ENCODE measurements around the gene KIAA1614. TPM values are rescaled to one million over a fixed set of nuclear protein-coding genes. Genes with fewer than 3 reads are reported as not detected.
A peak's percentile ranks its signal among the peaks of the same experiment; 100 is the strongest.

KIAA1614 gene
- total RNA-seq, 6 experiments from 2014 or later: 2.9 to 4.7 (median 3.9) TPM

GRCh38 chr1:180920702-180921101 lies 8.0 kb downstream of the KIAA1614 start:
- H3K9me3 Mint-ChIP-seq: no peaks in the 10 kb centered on the region
- H3K4me1 Mint-ChIP-seq (ENCODE audit: low read depth): peaks cover 13% of the 10 kb centered on the region
- no peak overlapping the region for H3K4me3 Mint-ChIP-seq
- H3K27ac Mint-ChIP-seq: no peak overlapping the region
- peak; percentile 73 for TF ChIP-seq CTCF (IDR thresholded peaks at IDR 0.05)
- no peak for DNase-seq
- no peaks in the 10 kb centered on the region for H3K36me3 Mint-ChIP-seq (ENCODE audit: low read depth)
- H3K27me3 Mint-ChIP-seq (ENCODE audit: insufficient read depth): no peaks in the 10 kb centered on the region; the same call in 1 of the 2 replicates

GRCh38 chr1:180921386-180921785 lies 8.7 kb downstream of the KIAA1614 start:
- no peaks in the 10 kb centered on the region for H3K36me3 Mint-ChIP-seq (ENCODE audit: low read depth)
- H3K27ac Mint-ChIP-seq: no peak overlapping the region
- H3K27me3 Mint-ChIP-seq (ENCODE audit: insufficient read depth): no peaks in the 10 kb centered on the region; the same call in 1 of the 2 replicates
- no peak overlapping the region for H3K4me3 Mint-ChIP-seq
- no peak for TF ChIP-seq CTCF (IDR thresholded peaks at IDR 0.05)
- no peak for DNase-seq
- H3K9me3 Mint-ChIP-seq: no peaks in the 10 kb centered on the region
- H3K4me1 Mint-ChIP-seq (ENCODE audit: low read depth): peaks cover 18% of the 10 kb centered on the region

GRCh38 chr1:180921891-180922630 lies 9.4 kb downstream of the KIAA1614 start:
- no peak for DNase-seq
- H3K27ac Mint-ChIP-seq: no peak overlapping the region
- H3K4me3 Mint-ChIP-seq: no peak overlapping the region
- H3K4me1 Mint-ChIP-seq (ENCODE audit: low read depth): peaks cover 25% of the 10 kb centered on the region
- H3K9me3 Mint-ChIP-seq: no peaks in the 10 kb centered on the region
- H3K27me3 Mint-ChIP-seq (ENCODE audit: insufficient read depth): no peaks in the 10 kb centered on the region; the same call in 1 of the 2 replicates
- no peak for TF ChIP-seq CTCF (IDR thresholded peaks at IDR 0.05)
- no peaks in the 10 kb centered on the region for H3K36me3 Mint-ChIP-seq (ENCODE audit: low read depth)

- Mint-ChIP-seq H3K4me3 (no peak overlapping the region), H3K36me3 (ENCODE audit: low read depth) (no peaks in the 10 kb centered on the region), H3K27ac (no peak overlapping the region), H3K27me3 (ENCODE audit: insufficient read depth) (no peaks in the 10 kb centered on the region; the same call in 1 of the 2 replicates), H3K4me1 (ENCODE audit: low read depth) (peaks cover 25% of the 10 kb centered on the region), H3K9me3 (no peaks in the 10 kb centered on the region)
- no peak for TF ChIP-seq CTCF (IDR thresholded peaks at IDR 0.05)
- no peak for DNase-seq
Observed at GRCh38 chr1:180922631-180923015, 9.9 kb downstream of the KIAA1614 start.

- H3K36me3 Mint-ChIP-seq (ENCODE audit: low read depth): no peaks in the 10 kb centered on the region
- H3K9me3 Mint-ChIP-seq: no peaks in the 10 kb centered on the region
- H3K27ac Mint-ChIP-seq: no peak overlapping the region
- DNase-seq: no peak
- H3K4me1 Mint-ChIP-seq (ENCODE audit: low read depth): peaks cover 25% of the 10 kb centered on the region
- no peak for TF ChIP-seq CTCF (IDR thresholded peaks at IDR 0.05)
- no peak overlapping the region; the same call in 1 of the 2 replicates for H3K4me3 Mint-ChIP-seq
- no peaks in the 10 kb centered on the region; the same call in 1 of the 2 replicates for H3K27me3 Mint-ChIP-seq (ENCODE audit: insufficient read depth)
Observed at GRCh38 chr1:180923021-180923841, 10.5 kb downstream of the KIAA1614 start.
